ENCODE measurements around the gene SCAF1.

DNA sequence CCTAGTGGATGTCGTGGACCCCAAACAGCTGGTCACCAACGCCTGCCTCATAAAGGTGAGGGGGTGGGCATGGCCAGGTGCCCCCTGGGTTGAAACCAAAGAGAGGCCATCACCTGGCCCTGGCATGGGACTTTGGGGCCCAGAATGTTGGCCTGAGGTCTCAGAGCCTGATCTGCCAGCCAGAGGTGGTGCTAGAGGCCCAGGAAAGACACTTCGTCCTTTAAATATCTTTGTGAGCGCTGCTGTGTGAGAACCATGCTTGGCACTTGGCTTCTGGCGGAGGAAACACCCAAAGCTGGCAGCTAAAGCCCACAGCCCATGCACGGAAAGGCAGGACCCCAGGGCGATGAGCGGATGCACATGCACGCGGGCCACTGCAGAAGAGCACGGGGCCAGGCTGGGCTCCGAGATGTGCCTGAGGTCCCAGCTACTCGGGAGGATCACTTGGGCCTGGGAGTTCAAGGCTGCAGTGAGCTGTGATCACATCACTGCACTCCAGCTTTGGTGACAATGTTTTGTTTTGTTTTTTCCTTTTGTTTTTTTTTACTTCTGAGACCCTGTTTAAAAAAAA, 43.1 kb downstream of the SCAF1 start:
- no peak for TF ChIP-seq ZNF747 (CRISPR knock-in tag; IDR thresholded peaks at IDR 0.05; ENCODE audit: borderline replicate concordance)
- TF ChIP-seq, protein P1, sequence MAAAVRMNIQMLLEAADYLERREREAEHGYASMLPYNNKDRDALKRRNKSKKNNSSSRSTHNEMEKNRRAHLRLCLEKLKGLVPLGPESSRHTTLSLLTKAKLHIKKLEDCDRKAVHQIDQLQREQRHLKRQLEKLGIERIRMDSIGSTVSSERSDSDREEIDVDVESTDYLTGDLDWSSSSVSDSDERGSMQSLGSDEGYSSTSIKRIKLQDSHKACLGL (CRISPR knock-in tag; IDR thresholded peaks at IDR 0.05): no peak
- no peak for TF ChIP-seq KDM5A (IDR thresholded peaks at IDR 0.05; ENCODE audit: borderline replicate concordance, low read length)
- no peak for TF ChIP-seq NFE2L2 (IDR thresholded peaks at IDR 0.05; ENCODE audit: low read length)
- no peak for TF ChIP-seq FOXK2 (IDR thresholded peaks at IDR 0.05)
- TF ChIP-seq ZNF777 (CRISPR knock-in tag; IDR thresholded peaks at IDR 0.05): no peak
- TF ChIP-seq, protein P2, sequence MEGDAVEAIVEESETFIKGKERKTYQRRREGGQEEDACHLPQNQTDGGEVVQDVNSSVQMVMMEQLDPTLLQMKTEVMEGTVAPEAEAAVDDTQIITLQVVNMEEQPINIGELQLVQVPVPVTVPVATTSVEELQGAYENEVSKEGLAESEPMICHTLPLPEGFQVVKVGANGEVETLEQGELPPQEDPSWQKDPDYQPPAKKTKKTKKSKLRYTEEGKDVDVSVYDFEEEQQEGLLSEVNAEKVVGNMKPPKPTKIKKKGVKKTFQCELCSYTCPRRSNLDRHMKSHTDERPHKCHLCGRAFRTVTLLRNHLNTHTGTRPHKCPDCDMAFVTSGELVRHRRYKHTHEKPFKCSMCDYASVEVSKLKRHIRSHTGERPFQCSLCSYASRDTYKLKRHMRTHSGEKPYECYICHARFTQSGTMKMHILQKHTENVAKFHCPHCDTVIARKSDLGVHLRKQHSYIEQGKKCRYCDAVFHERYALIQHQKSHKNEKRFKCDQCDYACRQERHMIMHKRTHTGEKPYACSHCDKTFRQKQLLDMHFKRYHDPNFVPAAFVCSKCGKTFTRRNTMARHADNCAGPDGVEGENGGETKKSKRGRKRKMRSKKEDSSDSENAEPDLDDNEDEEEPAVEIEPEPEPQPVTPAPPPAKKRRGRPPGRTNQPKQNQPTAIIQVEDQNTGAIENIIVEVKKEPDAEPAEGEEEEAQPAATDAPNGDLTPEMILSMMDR (CRISPR knock-in tag; IDR thresholded peaks at IDR 0.05): no peak
- TF ChIP-seq AGO1 (IDR thresholded peaks at IDR 0.05; ENCODE audit: low read depth, low read length, poor library complexity, severe bottlenecking): no peak
- no peak for TF ChIP-seq POLR2AphosphoS5 (IDR thresholded peaks at IDR 0.05; ENCODE audit: low read depth, low read length)
- TF ChIP-seq ZNF230 (CRISPR knock-in tag; IDR thresholded peaks at IDR 0.05): no peak
- no peak for TF ChIP-seq NR3C1 (CRISPR knock-in tag; IDR thresholded peaks at IDR 0.05)
- TF ChIP-seq SIN3B (IDR thresholded peaks at IDR 0.05; ENCODE audit: low read length): no peak
- TF ChIP-seq ZFP36 (IDR thresholded peaks at IDR 0.05; ENCODE audit: borderline replicate concordance, low read depth, low read length, partially characterized antibody): no peak
- no peak for TF ChIP-seq ZNF709 (CRISPR knock-in tag; IDR thresholded peaks at IDR 0.05)

All from HepG2 (cell line).